SU-DHL-6 (cell line): Measurements from ENCODE around the gene RPL41.

Experiments used
- H2AFZ ChIP-seq: fragments of 200-600 bp; sonication (generic); 2 replicates; pipeline ENCODE4 v1.6.1; 2014; ENCODE audit warnings: low read depth, mild to moderate bottlenecking, moderate library complexity, mixed read lengths, antibody characterized with exemption, low read length; ENCODE audit not compliant: severe bottlenecking
- H3F3A ChIP-seq: fragments of 200-600 bp; shearing (Covaris generic); 2 replicates; pipeline ENCODE4 v1.6.0; 2016; ENCODE audit warnings: antibody characterized with exemption, mild to moderate bottlenecking; ENCODE audit not compliant: insufficient read depth
- H3K27ac ChIP-seq: fragments of 200-600 bp; sonication (generic); 2 replicates; pipeline ENCODE4 v1.5.1; 2016; ENCODE audit warnings: low read depth, mild to moderate bottlenecking, low read length, moderate library complexity, mixed read lengths
- H3K27me3 ChIP-seq: fragments of 200-600 bp; sonication (generic), shearing (Covaris generic); 2 replicates; pipeline ENCODE4 v1.6.0; 2014; ENCODE audit warnings: mild to moderate bottlenecking, low read length
- H3K36me3 ChIP-seq: fragments of 200-600 bp; sonication (generic); 2 replicates; pipeline ENCODE4 v1.6.1; 2014; ENCODE audit warnings: mild to moderate bottlenecking, low read length, mixed read lengths
- H3K4me2 ChIP-seq: fragments of 300-600, 200-600 bp; shearing (Covaris generic), sonication (generic); 2 replicates; pipeline ENCODE4 v1.6.0; 2014; ENCODE audit warnings: low read length, low read depth, mild to moderate bottlenecking; ENCODE audit not compliant: poor library complexity, severe bottlenecking
- H3K4me3 ChIP-seq: fragments of 200-600 bp; sonication (generic); 2 replicates; pipeline ENCODE4 v1.5.1; 2014; ENCODE audit warnings: antibody characterized with exemption, low read length, mild to moderate bottlenecking, mixed read lengths; ENCODE audit not compliant: insufficient read depth, poor library complexity, severe bottlenecking
- H3K79me2 ChIP-seq: fragments of 200-600 bp; sonication (generic); 2 replicates; pipeline ENCODE4 v1.6.1; 2014; ENCODE audit warnings: mild to moderate bottlenecking, low read length, moderate library complexity; ENCODE audit not compliant: insufficient read depth
- H3K9ac ChIP-seq: fragments of 200-600 bp; sonication (generic); 2 replicates; pipeline ENCODE4 v1.7.0; 2014; ENCODE audit warnings: mild to moderate bottlenecking, low read length
- H3K9me2 ChIP-seq: fragments of 200-600 bp; sonication (generic); replicated peaks from 2 replicates; pipeline ENCODE4 v1.6.1; 2014; ENCODE audit warnings: low read length; ENCODE audit not compliant: insufficient read depth
- H3K9me3 ChIP-seq: fragments of 200-600 bp; sonication (generic); 2 replicates; pipeline ENCODE4 v1.6.1; 2014; ENCODE audit warnings: low read length, mixed read lengths; ENCODE audit not compliant: insufficient read depth
- H4K20me1 ChIP-seq: fragments of 200-600 bp; sonication (generic); 2 replicates; pipeline ENCODE4 v1.6.1; 2014; ENCODE audit warnings: low read depth, mild to moderate bottlenecking, antibody characterized with exemption, low read length, moderate library complexity, mixed read lengths
- CTCF ChIP-seq: fragments of 200-600 bp; sonication (generic); IDR thresholded peaks from one replicate; pipeline ENCODE4 v1.5.1; 2017; ENCODE audit warnings: antibody characterized with exemption, mild to moderate bottlenecking, low read length, moderate library complexity; ENCODE audit not compliant: insufficient read depth, poor library complexity, severe bottlenecking
- EZH2phosphoT487 ChIP-seq: fragments of 200-600 bp; sonication (generic), shearing (Covaris generic); conservative IDR thresholded peaks from 2 replicates; pipeline ENCODE4 v1.6.1; 2018; ENCODE audit warnings: mild to moderate bottlenecking, antibody characterized with exemption, low read length, moderate library complexity, mixed read lengths

Gene RPL41

GRCh38 chr12:56152756-56153677 lies 36.6 kb downstream of the RPL41 start:
- H3K9me3 ChIP-seq: no peaks in the 10 kb centered on the region
- peaks cover 14% of the 10 kb centered on the region; the same call in 1 of the 2 replicates for H3F3A ChIP-seq
- H3K36me3 ChIP-seq: no peaks in the 10 kb centered on the region
- H3K4me2 ChIP-seq: peak overlapping the region; percentile 80
- H4K20me1 ChIP-seq: no peaks in the 10 kb centered on the region
- no peaks in the 10 kb centered on the region for H3K9me2 ChIP-seq
- peak overlapping the region; percentile 36 for H2AFZ ChIP-seq
- peak overlapping the region; percentile 15; the same call in 1 of the 2 replicates for H3K27ac ChIP-seq
- H3K27me3 ChIP-seq: no peaks in the 10 kb centered on the region
- peaks cover 6% of the 10 kb centered on the region; the same call in 1 of the 2 replicates for H3K79me2 ChIP-seq
- H3K4me3 ChIP-seq: peak overlapping the region; percentile 74
- no peak for TF ChIP-seq EZH2phosphoT487
- no peak for TF ChIP-seq CTCF
- peak overlapping the region; percentile 77 for H3K9ac ChIP-seq

- Histone ChIP-seq H4K20me1 (no peaks in the 10 kb centered on the region), H3K9ac (peak overlapping the region; percentile 77), H3K79me2 (peaks cover 12% of the 10 kb centered on the region), H3K36me3 (no peaks in the 10 kb centered on the region), H3K9me3 (no peaks in the 10 kb centered on the region), H2AFZ (no peak overlapping the region), H3K4me3 (no peak overlapping the region), H3K9me2 (no peaks in the 10 kb centered on the region), H3K27me3 (no peaks in the 10 kb centered on the region), H3K27ac (no peak overlapping the region), H3K4me2 (peak overlapping the region; percentile 80), H3F3A (peaks cover 18% of the 10 kb centered on the region)
- no peak for TF ChIP-seq EZH2phosphoT487
- TF ChIP-seq CTCF: no peak
These were observed 37.2 kb downstream of the RPL41 start for GRCh38 chr12:56153678-56154065.

- H3K9me3 ChIP-seq: no peaks in the 10 kb centered on the region
- H2AFZ ChIP-seq: no peak overlapping the region
- H4K20me1 ChIP-seq: no peaks in the 10 kb centered on the region
- no peaks in the 10 kb centered on the region for H3K36me3 ChIP-seq
- peak overlapping the region; percentile 80 for H3K4me2 ChIP-seq
- H3K4me3 ChIP-seq: no peak overlapping the region
- peaks cover 18% of the 10 kb centered on the region for H3K79me2 ChIP-seq
- no peak overlapping the region for H3K27ac ChIP-seq
- H3K9ac ChIP-seq: peak overlapping the region; percentile 77
- peaks cover 24% of the 10 kb centered on the region for H3F3A ChIP-seq
- no peaks in the 10 kb centered on the region for H3K9me2 ChIP-seq
- TF ChIP-seq EZH2phosphoT487: no peak
- no peak for TF ChIP-seq CTCF
- H3K27me3 ChIP-seq: no peaks in the 10 kb centered on the region
These were observed 37.9 kb downstream of the RPL41 start for GRCh38 chr12:56154246-56154771.
